HepG2 (cell line): Measurements from ENCODE around the gene GAPT. TPM values are rescaled to one million over a fixed set of nuclear protein-coding genes. Genes with fewer than 3 reads are reported as not detected.

Experiments
- ATAC-seq: fragments of 200-7000 bp; cut with Tn5 transposase; 3 replicates; pipeline ENCODE4 v1.9.1; 2020; ENCODE audit warnings: mild to moderate bottlenecking, moderate library complexity
- BruUV-seq: library from RNA; stranded (reverse); fragments of 400-500 nt; replicated peaks from 2 replicates; lab custom pipeline; 2021; lab: Mats Ljungman, UMichigan
- CTCF ChIA-PET: fragments of 300-600 bp; formaldehyde crosslinking; extraction: SDS; loops from one replicate; lab custom pipeline; 2021; ENCODE audit warnings: low total read pairs, inconsistent platforms, low intra/inter-chr PET ratio; lab: Yijun Ruan, JAX
- POLR2A ChIA-PET: fragments of 350-600 bp; sonication (Branson Sonifier 250); formaldehyde crosslinking; loops from one replicate; lab custom pipeline; 2020; ENCODE audit warnings: antibody characterized with exemption, inconsistent platforms; lab: Yijun Ruan, JAX
- DNase-seq: peaks from one replicate; pipeline ENCODE4 v3.0.0-alpha.2; 2015; ENCODE audit warnings: low spot score
- FAIRE-seq: peaks from 3 replicates; lab custom pipeline; 2011; peaks lifted over from hg19 to GRCh38; lab: Jason Lieb, UNC
- H2AFZ ChIP-seq: one replicate; pipeline ENCODE4 v1.6.1; 2011; ENCODE audit warnings: low read length, inconsistent platforms
- H3K27ac ChIP-seq: fragments of 300-600 bp; 3 replicates; pipeline ENCODE4 v1.8.0; 2011; ENCODE audit warnings: mixed run types, mild to moderate bottlenecking, mixed read lengths, low read length, inconsistent platforms; ENCODE audit not compliant: insufficient read depth; ENCODE audit errors: extremely low read length
- H3K27me3 ChIP-seq, 2 experiments: fragments of 200-600 bp in 1 of 2; 2 replicates in 1 of 2; 3 replicates in 1 of 2; pipeline versions ENCODE4 v1.6.0 to v1.8.0; 2011; ENCODE audit warnings: low read length in 2 of 2, mild to moderate bottlenecking in 2 of 2, moderate library complexity in 2 of 2, inconsistent platforms in 1 of 2; ENCODE audit not compliant: insufficient read depth in 2 of 2, control insufficient read depth in 1 of 2
- H3K36me3 ChIP-seq, 2 experiments: fragments of 200-600 bp in 1 of 2; replicated peaks in 1 of 2; 2 replicates in 1 of 2; 3 replicates in 1 of 2; pipeline versions ENCODE4 v1.5.1 to v1.8.0; 2011; ENCODE audit warnings: low read length in 2 of 2, inconsistent platforms in 1 of 2; ENCODE audit not compliant: insufficient read depth in 2 of 2, control insufficient read depth in 1 of 2
- H3K4me1 ChIP-seq: 2 replicates; pipeline ENCODE4 v1.5.1; 2012; ENCODE audit warnings: low read length, inconsistent platforms; ENCODE audit not compliant: insufficient read depth
- H3K4me2 ChIP-seq: 2 replicates; pipeline ENCODE4 v1.6.0; 2011; ENCODE audit warnings: low read depth, low read length, inconsistent platforms
- H3K4me3 ChIP-seq, 3 experiments: fragments of 200-600 bp in 1 of 3; sonication (generic), shearing (Covaris generic) in 1 of 3; replicated peaks in 1 of 3; 2 replicates each; pipeline ENCODE4 v1.5.1; 2011 to 2016; ENCODE audit warnings: low read length in 3 of 3, inconsistent platforms in 2 of 3, low read depth in 2 of 3, mild to moderate bottlenecking in 2 of 3, control low read depth in 1 of 3, mixed read lengths in 1 of 3; ENCODE audit not compliant: insufficient read depth in 1 of 3
- H3K79me2 ChIP-seq: one replicate; pipeline ENCODE4 v1.6.1; 2011; ENCODE audit warnings: low read length, inconsistent platforms; ENCODE audit not compliant: insufficient read depth
- H3K9ac ChIP-seq: 2 replicates; pipeline ENCODE4 v1.6.0; 2011; ENCODE audit warnings: mild to moderate bottlenecking, low read depth, low read length, inconsistent platforms; ENCODE audit not compliant: insufficient read depth
- H3K9me3 ChIP-seq: 2 replicates; pipeline ENCODE4 v1.5.1; 2012; ENCODE audit warnings: mild to moderate bottlenecking, low read length
- H4K20me1 ChIP-seq: 2 replicates; pipeline ENCODE4 v1.6.0; 2011; ENCODE audit warnings: inconsistent platforms, mild to moderate bottlenecking, low read length, moderate library complexity; ENCODE audit not compliant: insufficient read depth
- ATF3 ChIP-seq: sonication (generic); formaldehyde crosslinking; IDR thresholded peaks from 2 replicates; pipeline ENCODE4 v1.4.0; 2020; ENCODE audit warnings: missing genetic modification reagents
- CTCF ChIP-seq: sonication (generic); formaldehyde crosslinking; IDR thresholded peaks from 2 replicates; pipeline ENCODE4 v1.5.0; 2020; ENCODE audit warnings: mild to moderate bottlenecking, missing genetic modification reagents, moderate library complexity
- KMT2A ChIP-seq: sonication (generic); formaldehyde crosslinking; IDR thresholded peaks from 2 replicates; pipeline ENCODE4 v1.4.0; 2020; ENCODE audit warnings: missing genetic modification reagents
- MIER2 ChIP-seq: IDR thresholded peaks from 2 replicates; pipeline ENCODE4 v1.6.1; 2016; ENCODE audit warnings: missing biosample characterization, missing genetic modification reagents
- NR2F1 ChIP-seq, 2 experiments: fragments of 450-650 bp in 1 of 2; formaldehyde crosslinking in 1 of 2; IDR thresholded peaks; 2 replicates each; pipeline versions ENCODE4 v1.5.0 to v1.6.1; 2016 to 2020; ENCODE audit warnings: mild to moderate bottlenecking in 1 of 2, missing compliant biosample characterization in 1 of 2, missing genetic modification reagents in 1 of 2, moderate library complexity in 1 of 2
- PAWR ChIP-seq: sonication (generic); formaldehyde crosslinking; IDR thresholded peaks from 2 replicates; pipeline ENCODE4 v1.4.0; 2020; ENCODE audit warnings: missing genetic modification reagents, mild to moderate bottlenecking, borderline replicate concordance
- PHF5A ChIP-seq: IDR thresholded peaks from one replicate; pipeline ENCODE4 v1.6.1; 2018; ENCODE audit warnings: low read depth, missing genetic modification reagents; ENCODE audit not compliant: unreplicated experiment
- ZBTB33 ChIP-seq: sonication (generic); formaldehyde crosslinking; IDR thresholded peaks from 2 replicates; pipeline ENCODE4 v1.4.0; 2020; ENCODE audit warnings: missing genetic modification reagents
- ZNF546 ChIP-seq: sonication (generic); formaldehyde crosslinking; conservative IDR thresholded peaks from 2 replicates; pipeline ENCODE4 v1.8.1; 2023; ENCODE audit warnings: mild to moderate bottlenecking, missing genetic modification reagents
- ZNF558 ChIP-seq: sonication (generic); formaldehyde crosslinking; IDR thresholded peaks from 2 replicates; pipeline ENCODE4 v1.9.0; 2022; ENCODE audit warnings: mild to moderate bottlenecking, missing genetic modification reagents, borderline replicate concordance
- ZNF572 ChIP-seq: sonication (generic); formaldehyde crosslinking; IDR thresholded peaks from 2 replicates; pipeline ENCODE4 v1.5.1; 2020; ENCODE audit warnings: mild to moderate bottlenecking, missing genetic modification reagents
- WGBS: methylation state at CpG from one replicate; pipeline ENCODE4 v1.1.6; 2017; ENCODE audit warnings: low lambda C conversion rate; 5-methylcytosine and 5-hydroxymethylcytosine counted together
- in situ Hi-C: cut with HindIII; loops from 2 replicates; pipeline ENCODE4 v1.10.0; 2017; ENCODE audit warnings: low pct_unique_long_range_greater_than_20kb; ENCODE audit not compliant: extremely low pct_ligation_motif_present
- intact Hi-C: fragments of 100-400 bp; cut with micrococcal nuclease; formaldehyde crosslinking; loops from one replicate; pipeline ENCODE4 v1.10.0; 2022; ENCODE audit not compliant: unreplicated experiment
- polyA plus RNA-seq, 8 experiments: library from polyadenylated mRNA; depleted of rRNA in 3 of 8; stranded (reverse) in 7 of 8; unstranded in 1 of 8; fragments of >200 nt; fragmentation: Illumina TruSeq in 4 of 8; extraction: Trizol in 4 of 8; gene quantifications; 2 replicates each; pipeline versions ENCODE4 v1.2.1 to v1.2.3, GENCODE V29; 2011 to 2016; ENCODE audit warnings: low read depth in 4 of 8, missing spikeins in 1 of 8, mixed read lengths in 1 of 8; ENCODE audit not compliant: insufficient read depth in 1 of 8
- total RNA-seq, 5 experiments: library from RNA; depleted of rRNA; stranded (reverse); fragments of >200 nt; fragmentation: Illumina TruSeq; extraction: Trizol; gene quantifications; 2 replicates each; pipeline ENCODE4 v1.2.3, GENCODE V29; 2016; ENCODE audit warnings: low read depth in 1 of 5

GAPT gene
- total and polyA plus RNA-seq, 2 of the 13 experiments (the other 11 are each of a cell fraction or from before 2014, with no cell fraction given): not detected

GRCh38 chr5:58524571-58524970 is 33.3 kb downstream of the GAPT start:
- intact Hi-C loops: no loop called here
- no peak overlapping the region for H3K9ac ChIP-seq
- CTCF ChIA-PET: no interaction called here
- no peak overlapping the region for H3K27ac ChIP-seq
- no TSS peak for BruUV-seq
- H3K4me1 ChIP-seq: no peaks in the 10 kb centered on the region
- DNase-seq (no peak), FAIRE-seq (no peak), ATAC-seq (no peak)
- H3K36me3 ChIP-seq: no peaks in the 10 kb centered on the region
- 3% methylated on average over 1 of the region's 1 CpG for WGBS
- TF ChIP-seq PHF5A (CRISPR knock-in tag): no peak
- no peak for TF ChIP-seq ZNF546 (CRISPR knock-in tag)
- no peak for TF ChIP-seq ZBTB33 (CRISPR knock-in tag)
- TF ChIP-seq PAWR (CRISPR knock-in tag): no peak
- no peak for TF ChIP-seq MIER2 (CRISPR knock-in tag)
- TF ChIP-seq KMT2A: no peak
- no peak for TF ChIP-seq CTCF (CRISPR knock-in tag)
- no peak for TF ChIP-seq ATF3
- TF ChIP-seq NR2F1 (CRISPR knock-in tag; IDR thresholded peaks at IDR 0.05): no peak
- TF ChIP-seq ZNF572 (CRISPR knock-in tag): no peak
- TF ChIP-seq ZNF558: no peak
- no peak overlapping the region for H3K4me3 ChIP-seq
- no peaks in the 10 kb centered on the region for H3K9me3 ChIP-seq
- H2AFZ ChIP-seq: no peak overlapping the region
- in situ Hi-C loops: loop anchor here (25.0 kb wide), 1 partner anchor 288 kb away; no protein-coding TSS in a partner anchor
- H3K4me2 ChIP-seq: no peak overlapping the region
- POLR2A ChIA-PET: no interaction called here
- no peaks in the 10 kb centered on the region for H3K27me3 ChIP-seq
- no peaks in the 10 kb centered on the region for H4K20me1 ChIP-seq
- H3K79me2 ChIP-seq: no peaks in the 10 kb centered on the region
